ENCODE measurements around the gene PRDM10.
"Not testable (repeated sequence)": the region's sequence is repeated elsewhere in the genome, so short reads cannot be mapped to it uniquely, and the experiment has no call there.

Gene PRDM10

DNA sequence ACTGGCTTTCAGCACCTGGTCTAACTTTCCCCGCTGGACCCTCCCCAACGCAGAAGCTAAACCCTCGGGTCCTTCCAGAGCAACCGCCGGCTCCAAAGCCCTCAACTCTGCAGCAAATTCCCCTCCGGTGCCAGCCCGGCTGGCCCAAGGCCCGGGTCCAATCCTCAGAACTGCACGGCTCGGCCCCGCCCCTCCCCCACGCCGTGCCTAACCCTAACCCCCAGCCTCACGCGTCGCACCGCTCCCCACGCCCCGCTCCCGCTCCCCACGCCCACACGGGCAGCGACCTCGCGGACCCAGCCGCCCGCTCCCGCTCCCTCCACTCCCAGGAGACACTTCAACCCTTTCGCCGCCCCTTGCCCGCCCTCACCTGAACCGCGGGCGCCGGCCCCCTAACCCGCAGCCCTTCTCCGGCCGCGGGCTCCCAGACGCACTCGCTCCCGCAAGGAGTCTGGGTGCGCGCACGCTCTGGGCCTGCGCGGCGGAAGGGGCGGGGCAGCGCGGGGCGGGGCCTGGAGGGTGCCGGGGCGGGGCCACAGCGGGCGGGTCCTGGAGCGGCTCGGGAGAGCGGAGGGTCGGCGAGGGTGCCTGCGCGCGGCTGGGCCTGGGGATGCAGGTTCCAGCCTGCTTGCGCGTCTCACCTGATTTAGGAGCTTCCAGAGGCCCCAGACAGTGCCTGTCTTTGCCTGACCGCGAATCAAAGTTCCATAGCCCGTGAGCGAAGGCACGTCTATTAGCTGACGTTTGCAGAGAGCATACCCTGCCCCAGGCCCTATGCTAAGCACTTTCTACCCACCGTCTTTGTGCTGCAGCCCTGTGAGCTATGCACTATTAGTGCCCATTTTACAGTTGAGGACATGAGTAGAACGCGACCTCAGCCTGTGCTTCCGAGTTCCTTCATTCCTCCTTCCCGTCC is 107.3 kb downstream of the PRDM10 start, which contains the start of gene NFRKB:
NFRKB (minus strand) TSS at position 453 of the 916 bp plus-strand sequence. CDS start 2,729 bp downstream, outside the sequence.
- DNase-seq (ENCODE audit: low read depth), result peak; percentile 88

DNA sequence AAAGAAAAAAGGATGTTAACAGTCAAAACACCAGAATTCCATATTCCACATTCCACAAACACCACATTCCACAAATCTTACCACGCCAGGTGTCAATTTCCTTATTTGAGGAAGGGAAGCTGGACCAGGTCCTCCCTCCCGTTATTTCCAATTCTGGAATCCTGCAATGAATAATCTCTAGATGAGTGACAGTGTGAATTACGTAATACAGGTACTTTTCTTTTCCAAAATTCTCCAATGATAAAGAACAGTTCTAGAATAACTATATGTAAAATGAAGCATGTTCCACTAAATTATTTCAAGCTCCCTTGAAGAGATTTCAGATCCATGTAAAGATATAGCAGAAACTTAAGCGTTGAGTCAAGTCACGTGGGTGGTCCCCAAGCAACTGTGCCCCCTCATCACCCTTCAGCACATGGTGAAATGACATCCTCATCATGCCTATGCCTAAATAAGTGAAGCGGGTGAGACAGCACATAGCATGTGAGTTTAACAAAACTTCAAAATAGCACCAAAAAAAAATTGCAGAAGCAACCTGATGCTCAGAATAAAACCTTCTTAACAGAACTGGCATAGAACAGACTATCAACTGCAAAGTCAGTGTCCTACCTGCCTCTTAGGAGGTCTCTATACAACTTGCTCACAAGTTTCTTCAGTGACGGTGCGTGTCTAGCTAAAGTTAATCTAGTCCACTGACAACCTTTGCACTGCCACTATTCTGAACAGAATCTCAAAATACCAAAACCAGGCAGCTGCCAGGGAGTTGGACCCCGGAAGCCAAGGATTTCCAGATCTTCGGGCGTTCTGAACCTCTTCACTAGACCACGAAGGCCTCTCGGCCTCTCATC is 108.1 kb downstream of the PRDM10 start:
- DNase-seq (ENCODE audit: low read depth), result no peak

DNA sequence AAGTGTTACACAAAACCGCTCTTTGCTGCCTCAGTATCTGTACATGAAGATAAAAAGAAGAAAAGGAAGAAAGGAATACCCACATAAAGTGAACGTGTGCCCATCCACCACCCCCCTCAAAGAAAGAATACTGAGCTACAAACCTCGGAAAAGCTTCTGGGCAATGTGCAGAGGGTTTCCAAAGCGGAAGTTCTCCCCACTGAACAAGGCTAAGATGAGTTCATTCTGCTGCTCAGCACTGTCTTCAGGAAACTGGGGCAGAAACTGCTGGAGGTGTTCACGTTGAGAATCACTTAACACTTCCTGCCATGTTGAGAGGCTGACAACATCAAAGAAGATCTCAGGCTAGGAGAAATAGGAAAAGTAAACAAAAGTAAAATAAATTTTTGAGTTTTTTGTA is 114.2 kb downstream of the PRDM10 start:
- no peak for DNase-seq (ENCODE audit: low read depth)

DNA sequence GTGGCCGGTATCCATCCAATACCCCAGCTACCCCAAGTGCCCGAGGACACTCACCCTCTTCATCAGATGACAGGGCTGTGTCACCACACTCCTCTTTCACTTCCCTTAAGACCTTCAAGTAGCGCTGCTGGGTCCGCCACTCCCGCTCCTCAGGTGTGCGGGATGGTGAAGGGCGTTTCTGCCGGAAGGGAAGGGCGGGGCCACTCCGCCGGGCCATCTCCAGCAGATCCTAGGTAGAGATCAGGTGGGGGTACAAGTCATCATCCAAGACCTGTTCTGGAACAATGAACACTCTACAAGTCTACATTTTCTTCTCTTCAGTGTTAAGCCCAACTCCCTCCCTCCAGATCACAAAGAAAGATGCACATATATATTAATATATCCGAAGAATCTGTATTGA is 117.3 kb downstream of the PRDM10 start:
- no peak for DNase-seq (ENCODE audit: low read depth)

DNA sequence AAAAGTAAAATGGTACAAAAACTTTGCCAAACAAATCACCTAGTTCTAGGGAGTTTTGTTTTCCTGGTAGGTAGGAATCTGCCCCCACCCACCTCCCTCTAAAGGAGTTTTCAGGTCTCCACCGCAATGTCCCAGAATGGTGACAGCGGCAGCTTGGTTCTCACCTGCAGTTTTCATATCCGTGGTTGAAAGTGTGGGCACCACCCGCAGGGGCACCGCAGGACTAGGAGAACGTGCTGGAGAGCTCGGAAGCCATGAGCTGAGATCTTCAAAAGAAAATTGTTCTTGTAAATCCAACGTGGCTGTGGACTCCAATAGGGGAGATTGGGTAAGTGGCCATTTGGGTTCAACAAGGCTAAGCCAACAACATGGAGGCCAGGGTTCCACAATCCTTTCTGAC is 118.1 kb downstream of the PRDM10 start:
- DNase-seq (ENCODE audit: low read depth), result no peak

DNA sequence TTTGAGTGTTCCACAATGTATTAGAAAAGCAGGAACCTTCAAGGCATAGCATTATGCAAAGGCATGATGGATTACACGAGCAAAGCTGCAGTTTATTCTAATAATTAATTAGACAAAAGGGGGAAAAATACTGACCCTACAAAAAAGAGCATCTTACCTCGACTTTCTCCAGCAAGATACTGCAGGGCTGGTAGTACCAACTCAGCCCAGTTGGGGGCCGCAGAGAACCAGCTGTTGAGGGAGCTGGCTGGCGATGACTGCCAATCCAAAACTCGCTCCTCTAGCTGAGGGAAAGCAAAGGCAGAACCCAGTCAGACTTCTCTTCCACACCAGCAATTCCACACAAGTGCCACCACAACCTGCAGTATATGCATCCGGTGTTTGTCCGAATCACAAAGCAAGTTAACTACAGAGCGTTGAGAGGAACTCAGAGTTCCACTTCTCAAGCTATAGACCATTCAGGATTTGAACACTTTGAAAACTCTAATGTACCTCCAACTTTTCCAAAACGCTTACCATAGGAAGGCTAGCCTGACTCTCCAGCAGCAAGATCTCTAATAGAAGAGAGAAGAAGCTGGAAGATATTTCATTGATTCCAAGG is 121.0 kb downstream of the PRDM10 start:
- DNase-seq (ENCODE audit: low read depth), result peak; percentile 11

DNA sequence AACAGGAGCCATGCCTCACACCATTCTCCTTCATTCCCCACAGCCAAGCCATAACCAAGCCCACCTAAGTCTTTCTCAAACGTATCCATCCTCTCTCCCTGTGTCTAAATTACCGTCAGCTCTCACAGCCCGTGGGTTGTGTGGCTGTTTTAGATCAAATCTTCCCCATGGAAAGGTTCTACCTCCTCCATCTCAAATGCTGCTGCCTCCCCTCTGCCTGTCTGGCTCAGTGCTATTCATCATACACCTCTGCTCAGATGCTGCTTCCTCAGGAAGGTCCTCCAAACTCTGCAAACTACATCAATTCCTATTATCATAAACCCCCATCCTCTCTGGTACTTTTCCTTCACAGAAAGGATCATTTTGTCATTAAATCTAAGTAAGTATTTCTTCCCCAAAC is 122.3 kb downstream of the PRDM10 start:
- no peak for DNase-seq (ENCODE audit: low read depth)

DNA sequence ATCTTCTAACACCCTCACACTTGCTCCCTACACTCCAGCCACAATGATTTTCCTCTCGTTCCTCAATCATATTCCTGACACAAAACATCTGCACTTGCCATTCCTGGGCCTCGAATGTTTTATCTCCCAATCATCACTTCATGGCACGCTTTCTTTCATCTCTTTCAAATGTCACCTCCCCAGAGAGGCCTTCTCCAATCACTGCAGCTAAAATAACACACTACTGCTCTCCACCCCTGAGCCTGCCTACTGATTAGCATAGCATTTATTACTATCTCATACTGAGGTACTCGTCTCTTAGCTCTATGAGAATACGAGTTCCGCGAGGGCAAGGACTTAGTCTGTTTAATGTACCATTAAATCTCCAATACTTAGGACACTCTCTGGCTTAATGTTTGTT is 130.7 kb downstream of the PRDM10 start:
- DNase-seq (ENCODE audit: low read depth), result no peak

DNA sequence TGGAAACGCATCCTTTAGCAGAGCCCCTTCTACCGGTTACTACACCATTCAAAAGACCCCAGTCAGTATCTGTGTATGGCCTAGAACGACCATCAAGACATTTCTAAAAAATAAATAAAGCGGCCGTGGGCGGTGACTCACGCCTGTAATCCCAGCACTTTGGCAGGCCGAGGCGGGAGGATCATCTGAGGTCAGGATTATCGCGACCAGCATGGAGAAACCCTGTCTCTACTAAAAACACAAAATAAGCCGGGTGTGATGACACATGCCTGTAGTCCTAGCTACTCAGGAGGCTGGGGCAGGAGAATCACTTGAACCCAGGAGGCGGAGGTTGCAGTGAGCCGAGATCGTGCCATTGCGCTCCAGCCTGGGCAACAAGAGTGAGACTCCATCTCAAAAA is 134.0 kb downstream of the PRDM10 start:
- DNase-seq (ENCODE audit: low read depth), result not testable (repeated sequence)

DNA sequence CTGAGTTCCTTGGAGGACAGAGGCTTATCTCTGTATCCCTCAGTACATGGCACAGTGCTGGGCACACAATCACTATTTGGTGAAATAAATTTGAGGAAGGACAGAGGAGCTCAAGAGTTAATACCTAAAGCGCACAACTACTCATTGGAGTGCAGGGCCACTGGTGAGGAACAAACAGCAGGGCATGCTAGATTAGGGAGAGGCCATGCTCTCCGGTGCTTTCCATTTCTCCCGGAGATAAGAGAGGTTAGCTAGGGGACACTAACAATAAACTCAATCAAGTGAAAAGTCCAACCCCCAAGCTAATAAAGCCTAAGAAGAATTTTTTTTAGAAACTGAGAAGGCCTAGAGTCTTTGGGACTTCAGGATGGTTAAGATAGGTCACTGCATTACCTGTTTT is 136.3 kb downstream of the PRDM10 start:
- DNase-seq (ENCODE audit: low read depth), result no peak

DNA sequence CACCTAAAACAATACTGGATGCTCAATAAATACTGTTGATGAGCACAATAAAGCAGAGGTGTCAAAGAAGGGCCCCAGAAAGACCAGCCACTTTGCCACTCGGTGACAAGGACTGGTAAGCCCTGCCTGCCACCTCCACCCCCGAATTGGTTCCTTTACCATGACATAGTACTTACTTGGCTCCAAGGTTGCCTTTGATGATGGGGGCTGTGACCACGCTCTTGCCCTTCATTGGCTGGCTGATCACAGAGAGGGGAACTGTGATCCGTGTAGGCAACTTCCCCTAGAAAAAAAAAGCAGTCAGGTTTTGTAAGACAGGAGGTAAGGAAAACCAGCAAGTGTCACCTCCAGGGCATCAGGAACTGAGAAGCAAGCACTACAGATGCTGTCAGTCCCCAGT is 136.9 kb downstream of the PRDM10 start:
- DNase-seq (ENCODE audit: low read depth), result no peak

DNA sequence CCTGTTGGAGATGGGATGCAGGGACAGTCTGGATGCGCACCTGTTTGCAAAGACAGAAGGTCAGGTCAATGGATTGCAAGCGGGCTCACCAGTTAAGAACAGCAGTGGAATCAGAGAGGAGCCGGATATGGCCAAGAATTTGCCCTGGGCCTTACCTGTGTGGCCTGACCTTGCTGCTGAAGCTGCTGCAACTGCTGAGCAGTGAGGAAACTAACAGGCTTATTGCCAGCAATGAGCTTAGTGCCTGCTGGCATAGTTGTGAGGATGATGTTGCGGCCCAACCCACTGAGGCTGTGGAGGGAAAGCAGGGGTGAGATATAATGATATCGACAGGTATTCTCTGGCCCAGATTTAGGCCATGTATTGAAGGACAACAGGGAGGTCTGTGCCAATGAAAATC is 137.8 kb downstream of the PRDM10 start:
- no peak for DNase-seq (ENCODE audit: low read depth)

DNA sequence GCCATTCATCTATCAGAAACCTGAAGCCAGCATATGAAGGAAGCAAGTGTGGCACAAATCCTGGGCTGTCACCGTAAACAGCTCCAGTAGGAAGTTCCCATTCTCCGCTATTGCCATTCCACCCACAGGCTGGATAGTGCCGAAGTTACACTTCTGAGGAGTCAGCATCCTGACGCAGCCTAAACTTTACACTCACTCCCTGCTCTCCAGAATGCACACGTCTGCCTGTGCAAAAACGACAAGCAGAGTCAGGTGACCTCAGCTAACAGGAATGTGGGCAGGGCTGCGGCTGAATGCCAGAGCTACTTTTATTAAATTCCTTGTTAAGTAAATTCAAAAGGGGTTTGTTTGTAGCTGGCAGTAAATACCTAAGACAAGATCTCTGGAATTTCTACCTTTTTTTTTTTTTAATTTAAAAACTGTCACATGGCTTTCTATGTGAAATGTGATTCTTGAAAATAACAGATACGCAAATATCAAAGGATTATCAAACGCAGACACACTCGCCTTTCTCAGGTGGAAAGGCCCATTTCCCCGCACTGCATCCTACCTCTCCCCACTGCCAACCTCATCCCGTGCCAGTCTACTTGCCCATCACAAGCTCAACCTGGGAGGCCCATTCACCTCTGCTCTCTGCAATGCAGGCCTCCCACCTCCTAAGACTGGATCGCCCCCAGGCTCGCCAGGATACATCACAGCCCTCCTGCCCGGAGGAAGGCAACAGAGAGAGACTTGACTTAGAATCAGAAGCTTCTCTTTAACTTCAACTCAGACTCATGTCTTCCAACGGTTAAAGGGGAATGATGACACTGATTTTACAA is 140.7 kb downstream of the PRDM10 start:
- no peak for DNase-seq (ENCODE audit: low read depth)

DNA sequence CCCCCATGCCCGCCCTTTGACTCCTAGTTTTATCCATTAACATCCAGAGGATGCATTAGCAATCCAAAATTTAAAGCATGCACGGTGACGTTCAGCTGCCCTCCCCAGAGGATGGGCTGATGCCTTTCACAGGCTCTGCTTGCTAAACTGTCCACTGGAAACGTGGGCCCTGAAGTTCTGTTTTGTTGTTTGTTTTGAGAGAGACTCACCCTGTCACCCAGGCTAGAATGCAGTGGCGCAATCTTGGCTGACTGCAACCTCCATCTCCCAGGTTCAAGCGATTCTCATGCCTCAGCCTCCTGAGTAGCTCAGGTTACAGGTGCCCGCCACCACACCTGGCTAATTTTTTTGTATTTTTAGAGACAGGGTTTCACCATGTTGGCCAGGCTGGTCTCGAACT is 146.6 kb downstream of the PRDM10 start:
- no peak for DNase-seq (ENCODE audit: low read depth)

DNA sequence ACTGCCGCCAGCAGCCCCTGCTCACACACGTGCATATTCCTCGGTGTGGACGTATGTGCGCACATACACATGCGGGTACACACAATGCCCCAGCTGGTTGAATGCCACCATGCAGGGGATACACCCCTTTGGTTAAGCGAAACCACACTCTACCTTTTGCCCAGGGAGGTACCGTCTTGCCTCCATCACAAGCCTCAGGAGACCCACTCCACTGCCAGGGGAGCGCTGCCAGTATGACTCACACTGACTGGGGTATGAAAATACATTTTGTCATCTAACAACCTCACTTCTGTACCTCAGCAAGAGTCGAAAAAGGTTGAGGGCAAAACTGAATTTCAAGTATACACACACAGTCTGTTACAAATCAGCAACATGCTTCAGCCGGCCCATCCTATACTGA is 147.5 kb downstream of the PRDM10 start:
- no peak for DNase-seq (ENCODE audit: low read depth)

DNA sequence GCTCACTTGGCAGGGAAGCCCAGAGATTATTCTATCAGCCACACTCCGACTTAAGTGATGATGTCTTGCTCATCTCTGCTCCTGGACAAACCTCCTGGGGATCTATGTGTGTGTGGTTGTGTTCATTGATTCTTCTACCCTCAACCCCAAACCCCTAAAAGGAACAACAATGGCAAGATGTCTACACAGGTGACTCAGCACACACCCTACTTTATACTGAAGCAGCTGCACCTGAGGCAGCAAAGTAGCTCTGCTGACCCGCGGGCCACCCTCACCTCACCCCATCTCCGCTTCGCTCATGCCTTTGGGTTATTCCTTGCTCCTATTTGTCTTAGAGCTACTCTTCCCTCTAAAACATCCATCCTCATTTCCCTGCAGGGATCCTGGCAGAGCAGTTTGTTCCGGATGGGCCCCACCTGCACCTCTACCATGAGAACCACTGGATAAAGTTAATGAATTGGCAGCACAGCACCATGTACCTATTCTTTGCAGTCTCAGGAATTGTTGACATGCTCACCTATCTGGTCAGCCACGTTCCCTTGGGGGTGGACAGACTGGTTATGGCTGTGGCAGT is 148.3 kb downstream of the PRDM10 start:
- DNase-seq (ENCODE audit: low read depth), result no peak

DNA sequence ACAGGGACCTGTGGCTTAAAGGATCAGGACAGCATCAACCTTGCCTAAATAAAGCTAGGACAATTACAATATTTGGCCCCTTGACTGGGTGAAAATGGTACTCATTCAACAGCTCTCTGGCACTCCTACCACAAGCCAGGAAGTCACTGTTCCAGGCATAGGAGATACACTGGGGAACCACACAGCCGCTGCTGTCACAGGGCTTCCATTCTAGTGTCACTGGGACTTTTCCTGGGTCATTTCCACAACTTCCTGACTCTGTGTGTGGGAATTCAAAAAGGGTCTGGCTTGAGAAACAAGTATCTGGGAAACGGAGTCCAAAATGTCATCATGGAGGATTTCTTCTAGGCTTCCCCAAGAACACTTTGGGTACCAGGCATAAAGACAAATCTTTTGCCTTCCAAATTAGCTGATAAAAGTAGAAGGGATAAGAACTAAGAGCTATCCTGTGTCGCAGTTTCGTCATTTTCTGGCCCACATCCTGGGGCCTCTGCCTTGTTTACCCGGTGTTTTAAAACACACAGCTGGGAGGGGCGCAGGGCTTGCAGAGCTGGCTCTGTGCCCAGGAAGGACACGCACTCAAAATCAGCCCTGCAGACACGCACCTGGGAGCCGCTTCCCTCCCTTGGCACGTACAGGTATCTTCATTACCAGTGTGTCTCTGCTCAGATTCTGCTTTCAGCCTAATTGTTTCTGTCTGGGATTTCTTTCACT is 149.0 kb downstream of the PRDM10 start:
- DNase-seq (ENCODE audit: low read depth), result peak; percentile 78

DNA sequence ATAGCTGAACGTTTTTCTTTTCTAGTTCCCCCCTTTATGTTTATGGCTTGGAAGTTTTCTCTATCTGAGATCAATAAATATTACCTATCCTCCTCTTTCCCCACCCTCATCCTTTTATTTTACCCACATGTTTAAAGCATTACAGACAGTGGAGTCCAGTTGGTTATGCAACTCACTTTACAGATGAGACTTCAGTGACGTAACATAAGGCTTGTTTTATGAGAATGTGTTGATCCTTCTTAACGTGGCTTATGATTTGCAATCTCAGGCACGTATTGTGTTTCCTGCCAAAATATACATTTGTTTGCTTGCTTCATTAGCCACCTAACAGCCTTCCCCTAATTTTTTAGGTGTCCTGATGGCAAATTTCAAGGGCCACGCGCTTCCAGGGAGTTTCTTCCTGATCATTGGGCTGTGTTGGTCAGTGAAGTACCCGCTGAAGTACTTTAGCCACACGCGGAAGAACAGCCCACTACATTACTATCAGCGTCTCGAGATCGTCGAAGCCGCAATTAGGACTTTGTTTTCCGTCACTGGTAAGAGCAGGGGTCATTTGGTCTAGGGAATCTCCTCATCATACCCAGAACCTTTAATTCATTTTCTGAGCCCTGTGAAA is 150.4 kb downstream of the PRDM10 start:
- no peak for DNase-seq (ENCODE audit: low read depth)
